Stimulated activated memory B cell treated with anti-CD40 and anti-IgM and Interleukin-4, amounts not matched to agents 10 μg/mL and 1 μg/mL and 100 μg/mL, for 72 hours (primary cell): ENCODE measurements around the gene ETV7.

ENCODE experiments used
- ATAC-seq: fragments of 150-1000 bp; cut with Tn5 transposase; 2 replicates; pipeline ENCODE4 v1.10.0; 2021
- H3K27ac Mint-ChIP-seq: one replicate; pipeline ENCODE4 v1.8.0; 2022; ENCODE audit warnings: mild to moderate bottlenecking, mixed read lengths
- H3K27me3 Mint-ChIP-seq: one replicate; pipeline ENCODE4 v1.8.0; 2022; ENCODE audit warnings: mixed read lengths
- H3K36me3 Mint-ChIP-seq: one replicate; pipeline ENCODE4 v1.8.0; 2022; ENCODE audit warnings: mixed read lengths
- H3K4me1 Mint-ChIP-seq: one replicate; pipeline ENCODE4 v1.8.0; 2022; ENCODE audit warnings: mixed read lengths
- H3K4me3 Mint-ChIP-seq: one replicate; pipeline ENCODE4 v1.8.0; 2022; ENCODE audit warnings: mild to moderate bottlenecking, moderate library complexity, mixed read lengths
- H3K9me3 Mint-ChIP-seq: one replicate; pipeline ENCODE4 v1.8.0; 2022; ENCODE audit warnings: mixed read lengths

Gene ETV7

DNA sequence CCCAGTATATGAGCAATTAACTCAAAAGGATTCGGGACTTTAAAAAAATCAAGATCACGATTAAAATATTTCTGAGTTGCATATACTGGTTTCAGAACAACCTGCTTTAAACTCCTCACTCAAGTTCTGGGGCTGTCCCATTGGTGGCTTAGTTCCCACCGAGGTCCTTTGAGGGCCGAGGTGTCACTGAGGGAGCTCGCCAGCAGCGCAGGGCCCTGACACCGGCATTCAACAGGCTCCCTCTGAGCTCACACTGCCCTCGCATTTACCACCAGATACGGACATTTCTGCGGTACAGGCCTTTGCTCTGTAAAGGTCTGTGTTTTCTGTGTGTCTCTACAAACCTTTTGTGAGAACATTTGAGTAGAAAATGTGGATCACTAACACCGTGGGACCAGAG is 26.4 kb downstream of the ETV7 start:
- peak; percentile 25 for ATAC-seq
- Mint-ChIP-seq H3K4me1 (peaks cover 50% of the 10 kb centered on the region), H3K36me3 (no peaks in the 10 kb centered on the region), H3K27me3 (no peaks in the 10 kb centered on the region), H3K9me3 (no peaks in the 10 kb centered on the region), H3K4me3 (peak overlapping the region; percentile 12), H3K27ac (peak overlapping the region; percentile 44)

DNA sequence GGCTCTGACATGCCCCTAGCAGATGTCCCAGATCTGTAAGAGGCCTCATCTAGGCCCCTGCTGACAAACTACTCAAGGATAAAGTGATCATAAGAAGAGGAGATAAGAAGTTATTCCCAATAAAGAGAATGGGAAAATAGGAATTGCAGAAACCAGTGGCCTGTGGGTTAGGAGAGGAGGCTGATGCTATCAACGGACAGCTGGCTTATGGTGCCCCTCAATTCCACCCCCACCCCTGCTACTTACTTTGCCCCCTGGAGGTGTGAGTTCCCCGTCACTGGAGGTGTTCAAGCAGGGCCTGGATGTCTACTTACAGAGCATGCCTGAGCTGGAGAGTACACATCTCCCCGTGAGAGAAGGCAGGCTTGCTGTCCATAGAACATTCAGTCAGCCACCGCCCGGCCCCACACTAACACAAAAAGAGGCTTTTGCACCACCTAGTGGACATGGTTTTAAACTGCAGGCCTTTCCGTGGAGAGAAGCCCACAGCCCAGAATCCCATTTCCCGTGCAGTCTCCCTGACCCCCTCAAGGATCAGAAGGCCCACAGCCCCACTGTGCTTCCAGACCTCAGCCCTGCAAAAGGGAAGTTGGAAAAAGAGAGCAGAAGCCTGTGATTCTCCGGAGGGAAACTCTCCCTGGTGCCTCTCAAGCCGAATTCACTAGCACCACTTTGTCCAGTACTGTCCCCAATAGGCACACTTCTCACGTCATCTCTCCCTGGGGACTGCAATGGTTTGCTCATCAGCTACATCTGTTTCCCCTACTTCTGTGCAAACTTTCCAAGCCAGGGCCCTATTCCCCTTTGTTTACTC is 27.0 kb downstream of the ETV7 start:
- peak overlapping the region; percentile 18 for H3K4me3 Mint-ChIP-seq
- H3K4me1 Mint-ChIP-seq = peaks cover 51% of the 10 kb centered on the region
- H3K9me3 Mint-ChIP-seq = no peaks in the 10 kb centered on the region
- no peaks in the 10 kb centered on the region for H3K27me3 Mint-ChIP-seq
- ATAC-seq = peak; percentile 83
- H3K27ac Mint-ChIP-seq = peak overlapping the region; percentile 44
- no peaks in the 10 kb centered on the region for H3K36me3 Mint-ChIP-seq

DNA sequence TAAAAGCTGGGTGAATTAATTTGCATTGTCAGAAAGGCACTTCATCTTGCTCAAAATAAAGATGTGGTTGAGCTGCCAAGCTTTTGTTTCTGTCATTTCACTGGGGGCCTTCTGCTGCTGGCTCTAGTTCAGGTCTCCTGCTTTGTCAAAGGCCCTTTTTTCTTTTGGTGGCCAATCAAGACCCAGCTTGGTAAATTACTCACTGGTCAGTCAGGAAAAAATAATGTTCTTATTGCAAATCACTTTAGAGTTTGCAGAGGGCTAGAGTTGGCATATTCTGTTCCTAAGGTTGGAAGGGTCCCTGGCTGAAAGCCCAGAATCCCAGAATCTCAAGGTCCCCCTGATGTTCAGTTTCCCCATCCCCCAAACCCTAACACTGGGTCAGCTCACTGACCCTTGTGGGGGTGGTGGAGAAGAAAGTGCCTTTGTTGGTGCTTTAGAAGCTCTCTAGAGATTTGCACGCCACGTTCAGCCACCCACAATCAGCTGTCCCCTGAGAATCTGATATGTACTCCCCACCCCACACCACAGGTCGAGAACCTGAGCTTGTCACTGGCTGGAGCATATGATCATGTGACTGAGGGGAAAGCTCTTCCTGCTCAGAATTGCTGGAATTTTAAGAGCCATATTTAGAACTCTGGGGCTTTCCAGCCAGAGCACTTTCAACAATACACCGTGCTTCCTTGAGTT is 29.1 kb downstream of the ETV7 start:
- Mint-ChIP-seq H3K36me3 (no peaks in the 10 kb centered on the region), H3K4me1 (peaks cover 43% of the 10 kb centered on the region), H3K9me3 (no peaks in the 10 kb centered on the region), H3K27ac (peak overlapping the region; percentile 36), H3K27me3 (peaks cover 8% of the 10 kb centered on the region), H3K4me3 (peak overlapping the region; percentile 2)
- peak; percentile 64 for ATAC-seq

DNA sequence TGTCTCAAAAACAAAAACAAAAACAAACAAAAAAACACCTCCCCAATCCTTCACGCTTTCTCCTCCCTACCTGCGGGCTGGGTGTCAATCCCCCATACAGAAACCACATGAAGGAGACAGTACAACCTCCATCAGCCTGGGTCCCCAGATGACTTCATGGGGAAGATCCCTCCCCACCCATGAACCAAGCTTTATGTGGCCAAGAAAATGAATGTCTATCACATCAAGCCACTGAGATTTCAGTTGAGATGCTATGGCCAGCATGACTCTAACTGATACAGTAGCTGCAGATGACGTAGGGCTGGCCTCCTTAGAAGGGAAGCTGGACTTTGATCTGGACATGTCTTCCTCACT is 29.6 kb downstream of the ETV7 start:
- Mint-ChIP-seq H3K36me3 (no peaks in the 10 kb centered on the region), H3K4me1 (peaks cover 43% of the 10 kb centered on the region), H3K27me3 (peaks cover 8% of the 10 kb centered on the region), H3K4me3 (no peak overlapping the region), H3K27ac (peak overlapping the region; percentile 36), H3K9me3 (no peaks in the 10 kb centered on the region)
- no peak for ATAC-seq

DNA sequence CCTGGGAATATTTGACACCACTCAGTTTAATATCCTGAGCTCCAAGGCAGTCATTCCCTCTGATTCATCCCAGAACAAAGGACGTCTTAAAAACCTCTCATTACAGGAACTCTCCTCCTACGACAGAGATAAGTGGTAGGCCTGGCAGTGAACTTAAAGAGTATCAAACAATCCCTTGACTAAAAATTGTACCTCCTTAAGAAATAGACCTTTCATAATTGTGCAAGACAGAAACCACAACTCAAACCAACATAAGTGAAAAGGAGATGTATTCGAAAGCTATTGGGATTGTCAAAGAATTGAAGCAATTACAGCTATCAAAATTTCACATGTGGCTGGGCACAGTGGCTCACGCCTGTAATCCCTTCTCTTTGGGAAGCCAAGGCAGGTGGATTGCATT is 31.6 kb downstream of the ETV7 start:
- H3K9me3 Mint-ChIP-seq = no peaks in the 10 kb centered on the region
- peak; percentile 16 for ATAC-seq
- peaks cover 8% of the 10 kb centered on the region for H3K27me3 Mint-ChIP-seq
- H3K36me3 Mint-ChIP-seq = no peaks in the 10 kb centered on the region
- H3K4me3 Mint-ChIP-seq = no peak overlapping the region
- H3K4me1 Mint-ChIP-seq = peaks cover 35% of the 10 kb centered on the region
- H3K27ac Mint-ChIP-seq = peak overlapping the region; percentile 56

DNA sequence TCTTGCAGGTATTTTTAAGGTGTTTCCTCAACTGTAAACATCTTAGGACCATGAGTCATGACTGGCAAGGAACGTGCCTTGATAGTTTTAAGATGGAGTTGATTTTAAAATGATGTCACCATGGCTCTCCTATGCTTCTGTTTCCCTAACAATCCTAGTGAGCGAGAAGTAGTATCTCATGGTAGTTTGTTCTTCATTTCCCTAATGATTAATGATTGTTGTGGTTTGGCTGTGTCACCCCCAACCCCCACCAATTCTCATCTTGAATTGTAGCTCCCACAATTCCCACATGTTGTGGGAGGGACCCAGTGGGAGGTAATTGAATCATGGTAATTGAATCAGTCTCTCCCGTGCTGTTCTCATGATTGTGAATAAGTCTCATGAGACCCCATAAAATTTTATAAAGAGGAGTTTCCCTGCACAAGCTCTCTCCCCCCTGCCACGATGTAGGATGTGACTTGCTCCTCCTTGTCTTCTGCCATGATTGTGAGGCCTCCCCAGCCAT is 34.0 kb downstream of the ETV7 start:
- H3K4me1 Mint-ChIP-seq = peaks cover 22% of the 10 kb centered on the region
- H3K9me3 Mint-ChIP-seq = no peaks in the 10 kb centered on the region
- no peak overlapping the region for H3K4me3 Mint-ChIP-seq
- no peak for ATAC-seq
- H3K27ac Mint-ChIP-seq = no peak overlapping the region
- no peaks in the 10 kb centered on the region for H3K36me3 Mint-ChIP-seq
- H3K27me3 Mint-ChIP-seq = peaks cover 8% of the 10 kb centered on the region

DNA sequence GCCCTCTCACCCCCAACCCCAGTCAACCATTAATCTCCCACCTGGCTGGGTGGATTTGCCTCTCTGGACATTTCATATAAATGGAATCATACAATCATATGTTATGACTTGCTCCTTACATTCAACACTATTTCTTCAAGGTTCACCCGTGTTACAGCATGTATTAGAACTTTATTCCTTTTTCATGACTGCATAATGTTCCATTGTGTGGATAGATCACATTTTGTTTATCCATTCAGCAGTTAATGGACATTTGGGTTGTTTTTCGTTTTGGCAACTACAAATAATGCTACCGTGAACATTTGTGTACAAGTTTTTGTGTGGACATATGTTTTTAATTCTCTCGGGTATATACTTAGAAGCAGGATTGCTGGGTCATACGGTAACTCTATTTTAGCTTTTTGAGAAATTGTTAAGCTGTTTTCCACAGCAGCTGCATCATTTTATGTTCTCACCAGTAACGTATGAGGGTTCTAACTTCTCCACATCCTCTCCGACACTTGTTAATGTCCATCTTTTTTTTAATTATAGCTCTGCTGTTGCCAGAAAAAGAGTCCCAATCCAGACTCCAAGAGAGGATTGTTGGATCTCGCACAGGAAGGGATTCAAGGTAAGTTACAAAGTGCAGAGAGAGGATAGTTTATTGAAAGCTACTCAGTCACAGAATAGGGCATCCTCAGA is 34.9 kb downstream of the ETV7 start:
- no peak overlapping the region for H3K4me3 Mint-ChIP-seq
- H3K27ac Mint-ChIP-seq = no peak overlapping the region
- ATAC-seq = no peak
- no peaks in the 10 kb centered on the region for H3K36me3 Mint-ChIP-seq
- H3K9me3 Mint-ChIP-seq = no peaks in the 10 kb centered on the region
- H3K4me1 Mint-ChIP-seq = peaks cover 14% of the 10 kb centered on the region
- H3K27me3 Mint-ChIP-seq = peaks cover 8% of the 10 kb centered on the region

DNA sequence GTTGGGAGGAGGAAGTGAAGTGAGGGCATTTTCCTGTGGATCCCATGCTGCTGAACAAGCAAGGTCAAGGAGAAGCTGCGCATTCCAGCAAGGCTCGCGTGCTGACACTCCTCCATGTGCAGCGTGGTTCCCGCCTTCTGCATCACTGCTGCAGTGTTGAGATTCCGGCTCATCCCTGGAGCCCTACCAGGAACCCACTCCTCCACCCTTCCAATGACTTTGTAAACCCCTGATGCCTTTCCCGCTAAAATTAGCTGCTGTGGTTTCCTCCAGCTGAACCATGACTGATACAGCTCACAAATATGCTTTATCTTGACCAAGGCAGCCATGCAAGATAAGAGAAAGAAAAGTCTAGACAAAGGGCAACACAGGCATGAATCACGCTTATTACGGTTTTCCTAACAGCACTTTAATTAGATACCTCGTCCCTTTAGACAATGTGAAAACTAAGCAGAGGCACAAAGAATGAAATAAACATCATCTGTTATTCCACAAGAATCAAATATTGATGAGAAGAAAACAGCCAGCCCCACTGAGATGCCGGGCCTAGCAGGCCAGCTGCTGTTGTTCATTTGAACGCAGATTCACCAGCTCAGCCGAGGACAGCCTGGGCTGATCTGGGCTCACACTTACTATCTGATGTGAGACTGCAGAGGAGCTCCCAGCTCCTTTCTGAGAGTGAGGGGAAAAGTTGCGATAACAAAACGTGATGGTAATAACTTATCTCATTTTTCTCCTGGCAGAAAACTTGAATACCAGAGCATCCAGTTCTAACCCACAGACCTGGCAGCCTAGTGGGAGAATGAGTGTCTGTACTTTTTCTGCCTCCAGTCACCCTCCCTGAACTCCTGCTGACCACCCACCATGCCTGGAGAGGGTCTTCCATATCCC is 36.5 kb downstream of the ETV7 start:
- Mint-ChIP-seq H3K4me3 (no peak overlapping the region), H3K4me1 (peaks cover 12% of the 10 kb centered on the region), H3K36me3 (no peaks in the 10 kb centered on the region), H3K9me3 (no peaks in the 10 kb centered on the region), H3K27ac (no peak overlapping the region), H3K27me3 (peaks cover 8% of the 10 kb centered on the region)
- no peak for ATAC-seq

DNA sequence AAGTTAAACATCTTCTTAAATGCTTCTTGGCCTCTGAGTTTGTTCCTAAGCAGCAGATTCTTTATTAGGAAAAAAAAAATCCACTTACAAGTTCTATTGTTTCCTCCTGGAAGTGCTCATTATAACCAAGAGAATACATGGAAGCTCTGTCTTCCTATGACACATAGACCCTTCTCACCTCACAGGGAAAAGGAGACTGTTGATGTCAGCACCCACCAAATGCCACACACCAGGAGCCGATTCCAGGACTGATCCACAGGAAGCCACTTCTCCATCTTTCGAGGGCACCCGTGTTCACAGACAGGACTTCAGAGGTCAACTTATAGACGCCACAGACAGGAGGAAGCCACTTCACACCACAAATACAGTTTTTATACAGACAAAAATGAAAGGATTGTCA is 37.4 kb downstream of the ETV7 start:
- no peak for ATAC-seq

DNA sequence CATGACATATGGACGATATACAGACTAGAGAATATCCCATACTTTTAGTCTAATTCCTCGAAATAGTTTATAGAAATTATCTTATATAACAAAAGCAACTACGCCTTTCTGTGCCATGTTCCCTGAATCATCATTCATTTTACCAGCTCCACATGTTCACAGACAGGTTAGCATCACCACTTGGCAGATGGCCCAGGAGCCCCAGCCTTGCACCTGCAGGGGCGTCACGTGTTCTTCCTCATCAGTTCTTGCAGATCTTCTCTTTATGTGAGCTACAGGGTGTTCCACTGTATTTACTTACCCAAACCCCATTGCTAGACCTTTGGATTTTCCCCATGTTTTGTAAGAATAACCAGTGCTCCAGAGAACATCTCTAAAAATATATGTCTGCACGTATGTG is 38.2 kb downstream of the ETV7 start:
- no peak for ATAC-seq
- Mint-ChIP-seq H3K4me1 (peaks cover 5% of the 10 kb centered on the region), H3K36me3 (no peaks in the 10 kb centered on the region), H3K9me3 (no peaks in the 10 kb centered on the region), H3K27ac (peak overlapping the region; percentile 15), H3K27me3 (peaks cover 8% of the 10 kb centered on the region), H3K4me3 (no peak overlapping the region)

More for the DNA sequence above, 37.4 kb downstream of the ETV7 start:
- H3K4me3 Mint-ChIP-seq = no peak overlapping the region
- H3K9me3 Mint-ChIP-seq = no peaks in the 10 kb centered on the region
- H3K27me3 Mint-ChIP-seq = peaks cover 8% of the 10 kb centered on the region
- peaks cover 5% of the 10 kb centered on the region for H3K4me1 Mint-ChIP-seq
- H3K36me3 Mint-ChIP-seq = no peaks in the 10 kb centered on the region
- H3K27ac Mint-ChIP-seq = peak overlapping the region; percentile 15

DNA sequence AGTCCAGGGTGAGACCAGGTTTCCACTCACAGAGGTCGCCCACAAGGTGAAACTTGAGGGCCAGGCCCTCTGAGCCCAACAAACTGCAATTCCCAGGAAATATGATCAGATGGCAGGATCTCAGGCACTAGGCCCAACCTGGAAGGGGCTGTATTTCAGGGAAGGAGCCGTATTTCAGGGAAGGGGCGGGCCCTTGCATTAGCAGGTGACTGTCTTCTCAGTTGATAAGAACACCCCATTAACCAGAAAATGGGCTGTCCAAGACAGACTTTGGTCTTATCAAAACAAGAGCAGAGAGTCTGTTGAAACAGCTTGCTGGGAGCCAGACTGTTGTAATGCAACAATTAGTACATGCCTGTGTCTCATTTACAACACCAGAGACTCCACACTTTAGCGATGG is 39.8 kb downstream of the ETV7 start:
- Mint-ChIP-seq H3K9me3 (no peaks in the 10 kb centered on the region), H3K27me3 (no peaks in the 10 kb centered on the region), H3K4me1 (peaks cover 5% of the 10 kb centered on the region), H3K4me3 (no peak overlapping the region), H3K27ac (no peak overlapping the region), H3K36me3 (no peaks in the 10 kb centered on the region)
- ATAC-seq = no peak

DNA sequence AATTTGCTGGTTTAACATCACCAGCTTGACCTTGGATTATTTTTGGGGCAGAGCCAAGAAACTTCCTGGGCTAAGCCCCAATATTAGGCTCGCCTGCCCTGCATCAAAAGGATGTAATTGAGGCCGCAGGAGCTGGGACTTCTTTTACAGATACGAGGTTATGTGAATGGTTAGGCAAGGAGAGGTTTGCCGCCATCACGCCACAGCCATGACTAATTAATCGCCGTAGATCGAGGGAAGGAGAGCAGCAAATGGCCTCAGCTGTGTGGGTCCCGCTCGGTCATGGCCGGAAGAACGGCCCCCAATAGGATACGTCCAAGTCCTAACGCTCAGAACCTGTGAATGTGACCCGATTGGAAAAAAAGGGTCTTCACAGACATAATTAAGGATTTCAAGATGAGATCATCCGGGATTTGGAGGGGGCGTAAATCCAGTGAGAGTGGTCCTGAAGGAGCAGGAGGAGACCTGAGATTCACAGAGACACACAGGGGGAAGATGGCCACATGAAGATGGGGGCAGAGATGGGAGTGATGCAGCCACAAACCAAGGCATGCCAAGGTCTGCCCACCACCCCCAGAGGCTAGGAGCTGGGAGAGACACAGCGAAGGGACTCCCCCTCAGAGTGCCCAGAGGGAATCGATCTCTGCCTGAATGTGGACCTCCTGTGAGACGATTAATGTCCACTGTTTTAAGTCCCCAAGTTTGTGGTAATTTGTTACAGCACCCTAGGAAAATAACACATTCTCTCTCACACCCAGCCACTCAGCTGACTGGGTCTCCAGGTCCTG is 40.8 kb downstream of the ETV7 start:
- Mint-ChIP-seq H3K36me3 (no peaks in the 10 kb centered on the region), H3K4me3 (no peak overlapping the region), H3K9me3 (no peaks in the 10 kb centered on the region), H3K4me1 (peaks cover 5% of the 10 kb centered on the region), H3K27me3 (no peaks in the 10 kb centered on the region), H3K27ac (no peak overlapping the region)
- no peak for ATAC-seq

DNA sequence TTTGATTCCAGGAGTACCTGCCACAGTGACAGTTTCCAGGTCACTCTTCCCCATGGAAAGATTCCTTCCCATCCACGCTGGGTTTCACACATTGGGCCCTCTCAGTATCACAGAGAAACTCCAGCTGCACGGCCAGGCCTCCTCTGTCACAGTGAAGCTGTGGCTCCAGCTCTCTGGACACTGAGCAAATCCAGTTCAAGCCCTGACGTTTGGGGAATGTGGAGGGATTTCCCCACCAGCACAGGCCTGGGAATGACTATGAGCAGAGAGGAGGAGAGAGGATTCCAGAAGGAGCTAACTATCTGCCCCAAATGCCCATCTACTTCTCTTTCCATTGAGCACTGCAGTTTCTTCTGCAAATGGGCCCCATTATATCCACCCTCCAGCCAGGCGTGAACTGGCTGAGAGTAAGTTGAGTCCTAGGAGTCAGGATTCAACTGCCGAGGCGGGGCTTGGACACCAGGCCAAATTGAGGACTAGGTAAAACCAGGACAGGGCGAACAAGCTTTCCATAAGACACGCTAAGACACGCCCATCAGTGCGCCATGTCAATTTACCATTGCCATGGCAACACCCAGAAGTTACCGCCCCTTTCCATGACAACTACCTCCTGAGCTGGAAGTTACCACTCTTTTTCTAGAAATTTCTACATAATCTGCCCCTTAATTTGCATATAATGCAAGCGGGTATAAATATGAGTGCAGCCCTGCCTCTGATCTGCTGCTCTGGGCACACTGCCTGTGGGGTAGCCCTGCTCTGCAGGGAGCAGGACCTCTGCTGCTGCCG is 41.6 kb downstream of the ETV7 start:
- Mint-ChIP-seq H3K27ac (no peak overlapping the region), H3K4me3 (no peak overlapping the region), H3K27me3 (peaks cover 3% of the 10 kb centered on the region), H3K4me1 (peaks cover 8% of the 10 kb centered on the region), H3K36me3 (no peaks in the 10 kb centered on the region), H3K9me3 (no peaks in the 10 kb centered on the region)
- ATAC-seq = no peak
